ENCODE data around the gene UBR2. TPM values are rescaled to one million over a fixed set of nuclear protein-coding genes. Genes with fewer than 3 reads are reported as not detected.

UBR2 gene
- total and polyA plus RNA-seq, 2 of the 13 experiments (the other 11 are each of a cell fraction or from before 2014, with no cell fraction given) = 17.6 to 29.3 TPM

- peak; percentile 88 for TF ChIP-seq TFDP1 (CRISPR knock-in tag; IDR thresholded peaks at IDR 0.05; ENCODE audit: borderline replicate concordance)
- peak; percentile 85 for TF ChIP-seq ZNF564 (CRISPR knock-in tag; IDR thresholded peaks at IDR 0.05)
- TF ChIP-seq ARID2 (CRISPR knock-in tag; IDR thresholded peaks at IDR 0.05; ENCODE audit: borderline replicate concordance) = peak; percentile 92
- no peak; the same call in 1 of the 2 replicates for TF ChIP-seq ONECUT2 (CRISPR knock-in tag; IDR thresholded peaks at IDR 0.05)
- TF ChIP-seq ZNF678 (CRISPR knock-in tag; IDR thresholded peaks at IDR 0.05) = no peak
- peak; percentile 95 for TF ChIP-seq FOXC1 (CRISPR knock-in tag; IDR thresholded peaks at IDR 0.05; ENCODE audit: borderline replicate concordance)
- peak; percentile 94 for TF ChIP-seq TARDBP (CRISPR knock-in tag; IDR thresholded peaks at IDR 0.05)
- TF ChIP-seq PHF21A (CRISPR knock-in tag; IDR thresholded peaks at IDR 0.05) = peak; percentile 67; the same call in 1 of the 2 replicates
- TF ChIP-seq ZNF501 (CRISPR knock-in tag; IDR thresholded peaks at IDR 0.05) = peak; percentile 98
- no peak for TF ChIP-seq ZNF496 (CRISPR knock-in tag; IDR thresholded peaks at IDR 0.05; ENCODE audit: insufficient replicate concordance)
- no peak; the same call in 1 of the 2 replicates for TF ChIP-seq ZSCAN12 (CRISPR knock-in tag; IDR thresholded peaks at IDR 0.05)
- peak; percentile 63 for TF ChIP-seq TAF15 (IDR thresholded peaks at IDR 0.05; ENCODE audit: low read depth, low read length, poor library complexity, severe bottlenecking)
- no peak; the same call in none of the 2 replicates for TF ChIP-seq PPARG (CRISPR knock-in tag; conservative IDR thresholded peaks at IDR 0.05)
- no peak; the same call in 1 of the 2 replicates for TF ChIP-seq BRF2 (CRISPR knock-in tag; IDR thresholded peaks at IDR 0.05)
- TF ChIP-seq JUN (CRISPR knock-in tag; IDR thresholded peaks at IDR 0.05) = no peak
- TF ChIP-seq TIGD3 (CRISPR knock-in tag; IDR thresholded peaks at IDR 0.05; ENCODE audit: borderline replicate concordance) = peak; percentile 45; the same call in 1 of the 2 replicates
- no peak for TF ChIP-seq TEAD2 (CRISPR knock-in tag; IDR thresholded peaks at IDR 0.05)
- TF ChIP-seq ZNF891 (CRISPR knock-in tag; IDR thresholded peaks at IDR 0.05) = peak; percentile 97
- peak; percentile 87 for TF ChIP-seq CREB1 (IDR thresholded peaks at IDR 0.05)
- TF ChIP-seq CREB1 (CRISPR knock-in tag; IDR thresholded peaks at IDR 0.05) = peak; percentile 98
- TF ChIP-seq POLR2AphosphoS2 (IDR thresholded peaks at IDR 0.05; ENCODE audit: low read depth, low read length) = no peak
- peak; percentile 57; the same call in 1 of the 2 replicates for TF ChIP-seq E2F5 (CRISPR knock-in tag; conservative IDR thresholded peaks at IDR 0.05)
- TF ChIP-seq ZNF225 (CRISPR knock-in tag; IDR thresholded peaks at IDR 0.05) = peak; percentile 96
- no peak; the same call in 1 of the 2 replicates for TF ChIP-seq ZNF704 (CRISPR knock-in tag; IDR thresholded peaks at IDR 0.05; ENCODE audit: borderline replicate concordance)
- no peak for TF ChIP-seq ZFP62 (CRISPR knock-in tag; IDR thresholded peaks at IDR 0.05)
Observed at GRCh38 chr6:42563697-42564505, at the start of gene UBR2 (continued).
